HepG2 (cell line): ENCODE results near the gene TMEM256. TPM values are rescaled to one million over a fixed set of nuclear protein-coding genes. Genes with fewer than 3 reads are reported as not detected.

ENCODE experiments used
- ATF5 ChIP-seq: sonication (generic); formaldehyde crosslinking; IDR thresholded peaks from 2 replicates; pipeline ENCODE4 v1.4.0; 2020; ENCODE audit warnings: mild to moderate bottlenecking, low read depth, missing genetic modification reagents
- ATF7-NPFF ChIP-seq: sonication (generic); formaldehyde crosslinking; IDR thresholded peaks from 2 replicates; pipeline ENCODE4 v1.8.1; 2023; ENCODE audit warnings: mild to moderate bottlenecking, low read depth, missing genetic modification reagents, moderate library complexity
- EP300 ChIP-seq, 3 experiments: sonication (generic) in 1 of 3; formaldehyde crosslinking in 1 of 3; IDR thresholded peaks; 2 replicates each; pipeline versions ENCODE4 v1.5.1 to v1.6.1; 2011 to 2020; ENCODE audit warnings: low read depth in 2 of 3, low read length in 2 of 3, borderline replicate concordance in 1 of 3, improper control_type of control experiment in 1 of 3, mild to moderate bottlenecking in 1 of 3, missing genetic modification reagents in 1 of 3, moderate library complexity in 1 of 3
- LBX2 ChIP-seq: sonication (generic); formaldehyde crosslinking; IDR thresholded peaks from 2 replicates; pipeline ENCODE4 v1.5.0; 2020; ENCODE audit warnings: missing genetic modification reagents, mild to moderate bottlenecking, borderline replicate concordance
- MIXL1 ChIP-seq: IDR thresholded peaks from 2 replicates; pipeline ENCODE4 v1.6.1; 2016
- MTA1 ChIP-seq: sonication (generic); formaldehyde crosslinking; IDR thresholded peaks from 2 replicates; pipeline ENCODE4 v1.4.0; 2020; ENCODE audit warnings: missing genetic modification reagents, mild to moderate bottlenecking, borderline replicate concordance
- MTA3 ChIP-seq: sonication (generic); formaldehyde crosslinking; IDR thresholded peaks from 2 replicates; pipeline ENCODE4 v1.4.0; 2020; ENCODE audit warnings: missing genetic modification reagents
- RAD51 ChIP-seq: fragments of 450-650 bp; IDR thresholded peaks from 2 replicates; pipeline ENCODE4 v1.6.1; 2016; ENCODE audit warnings: borderline replicate concordance
- REL ChIP-seq: sonication (generic); formaldehyde crosslinking; conservative IDR thresholded peaks from 2 replicates; pipeline ENCODE4 v1.8.0; 2022; ENCODE audit warnings: mild to moderate bottlenecking, missing genetic modification reagents, moderate library complexity
- RXRA ChIP-seq: sonication (generic); formaldehyde crosslinking; IDR thresholded peaks from 2 replicates; pipeline ENCODE4 v1.5.1; 2020; ENCODE audit warnings: missing genetic modification reagents
- SETDB1 ChIP-seq: sonication (generic); formaldehyde crosslinking; IDR thresholded peaks from 2 replicates; pipeline ENCODE4 v1.5.1; 2020; ENCODE audit warnings: missing genetic modification reagents, mild to moderate bottlenecking, borderline replicate concordance
- SRSF1 ChIP-seq: fragments of 200-400 bp; formaldehyde crosslinking; optimal IDR thresholded peaks from 2 replicates; pipeline ENCODE3; 2017; ENCODE audit warnings: mild to moderate bottlenecking, low read depth, low read length, moderate library complexity
- ZBTB38 ChIP-seq: sonication (generic); formaldehyde crosslinking; IDR thresholded peaks from 2 replicates; pipeline ENCODE4 v1.5.1; 2020; ENCODE audit warnings: mild to moderate bottlenecking, missing genetic modification reagents
- ZBTB49 ChIP-seq: sonication (generic); formaldehyde crosslinking; IDR thresholded peaks from 2 replicates; pipeline ENCODE4 v1.4.0; 2020; ENCODE audit warnings: missing genetic modification reagents, borderline replicate concordance
- ZNF138 ChIP-seq: sonication (generic); formaldehyde crosslinking; IDR thresholded peaks from 2 replicates; pipeline ENCODE4 v1.5.0; 2020; ENCODE audit warnings: mild to moderate bottlenecking, low read depth, missing genetic modification reagents
- ZNF20 ChIP-seq: sonication (generic); formaldehyde crosslinking; IDR thresholded peaks from 2 replicates; pipeline ENCODE4 v1.4.0; 2020; ENCODE audit warnings: mild to moderate bottlenecking, moderate library complexity, missing genetic modification reagents
- ZNF274 ChIP-seq: sonication (generic); formaldehyde crosslinking; IDR thresholded peaks from 2 replicates; pipeline ENCODE4 v1.5.1; 2020; ENCODE audit warnings: mild to moderate bottlenecking, missing genetic modification reagents
- ZNF75D ChIP-seq: sonication (generic); formaldehyde crosslinking; IDR thresholded peaks from 2 replicates; pipeline ENCODE4 v1.8.1; 2023; ENCODE audit warnings: missing genetic modification reagents, mild to moderate bottlenecking, borderline replicate concordance
- polyA plus RNA-seq, 8 experiments: library from polyadenylated mRNA; depleted of rRNA in 3 of 8; stranded (reverse) in 7 of 8; unstranded in 1 of 8; fragments of >200 nt; fragmentation: Illumina TruSeq in 4 of 8; extraction: Trizol in 4 of 8; gene quantifications; 2 replicates each; pipeline versions ENCODE4 v1.2.1 to v1.2.3, GENCODE V29; 2011 to 2016; ENCODE audit warnings: low read depth in 4 of 8, missing spikeins in 1 of 8, mixed read lengths in 1 of 8; ENCODE audit not compliant: insufficient read depth in 1 of 8
- total RNA-seq, 5 experiments: library from RNA; depleted of rRNA; stranded (reverse); fragments of >200 nt; fragmentation: Illumina TruSeq; extraction: Trizol; gene quantifications; 2 replicates each; pipeline ENCODE4 v1.2.3, GENCODE V29; 2016; ENCODE audit warnings: low read depth in 1 of 5
- TF ChIP-seq, protein P1 (sequence below): sonication (generic); formaldehyde crosslinking; IDR thresholded peaks from 2 replicates; pipeline ENCODE4 v1.8.1; 2023; ENCODE audit warnings: mild to moderate bottlenecking, missing genetic modification reagents
- TF ChIP-seq, protein P2 (sequence below): sonication (generic); formaldehyde crosslinking; IDR thresholded peaks from 2 replicates; pipeline ENCODE4 v1.5.1; 2020; ENCODE audit warnings: mild to moderate bottlenecking, missing genetic modification reagents, borderline replicate concordance
- TF ChIP-seq, protein P3 (sequence below): sonication (generic); IDR thresholded peaks from 2 replicates; pipeline ENCODE4 v1.6.1; 2016; ENCODE audit warnings: low read depth, borderline replicate concordance

Gene TMEM256
- total and polyA plus RNA-seq, 2 of the 13 experiments (the other 11 are each of a cell fraction or from before 2014, with no cell fraction given): 231 to 252 TPM

DNA sequence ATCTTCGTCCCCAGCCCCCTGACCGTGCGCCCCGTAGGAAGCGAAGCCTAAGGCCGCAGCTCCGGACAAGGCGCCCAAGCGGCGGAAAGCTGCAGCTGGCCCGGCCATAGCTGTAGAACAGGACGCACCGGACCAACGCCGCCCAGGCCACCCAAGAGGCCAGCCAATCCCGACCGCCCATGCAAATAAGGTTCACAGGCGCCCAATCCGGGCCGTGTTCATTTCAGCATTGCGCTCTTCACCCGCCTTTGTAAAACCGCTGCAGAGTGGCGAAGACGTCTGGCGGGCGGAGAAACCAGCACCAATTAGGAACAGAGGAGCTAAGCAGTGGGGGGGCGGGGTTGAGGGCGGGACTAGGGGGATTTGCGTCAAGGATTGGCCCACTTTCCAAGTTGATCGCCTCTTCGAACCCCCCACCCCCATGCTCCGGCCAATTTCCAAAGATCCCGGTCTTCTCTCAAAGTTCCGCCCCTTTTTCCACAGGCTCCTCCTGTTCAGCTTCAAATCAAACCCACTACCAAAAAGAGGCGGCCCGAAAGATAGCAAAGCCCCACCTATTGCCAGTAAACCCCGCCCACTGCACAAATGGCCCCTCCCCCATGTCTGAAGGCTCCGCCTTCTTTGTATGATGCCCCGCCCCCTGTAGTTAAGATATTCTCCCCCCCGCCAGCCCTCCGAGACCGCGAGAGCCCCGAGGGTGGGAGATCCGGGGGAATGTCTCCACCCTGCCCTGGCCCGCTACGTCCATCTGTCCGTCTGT is at the start of gene TMEM256 (continued):
- TF ChIP-seq ZNF75D (CRISPR knock-in tag) (no peak), ZNF274 (CRISPR knock-in tag) (peak; percentile 76; the same call in 1 of the 2 replicates), SETDB1 (CRISPR knock-in tag) (no peak), MTA3 (CRISPR knock-in tag) (no peak), ZNF138 (no peak), LBX2 (CRISPR knock-in tag) (no peak), ZBTB38 (CRISPR knock-in tag) (peak; percentile 22; the same call in 1 of the 2 replicates), MTA1 (CRISPR knock-in tag) (no peak), ATF5 (CRISPR knock-in tag) (no peak), EP300 (IDR thresholded peaks at IDR 0.05; ENCODE audit: low read depth in 2 of 2, low read length in 2 of 2) (peak in 1 of 2 experiments; percentile 34; a peak in 1 of 4 replicates), EP300 (CRISPR knock-in tag; IDR thresholded peaks at IDR 0.05; ENCODE audit: borderline replicate concordance) (no peak), RAD51 (no peak), ZNF20 (CRISPR knock-in tag) (no peak), SRSF1 (peak; percentile 22), ATF7-NPFF (CRISPR knock-in tag) (no peak), RXRA (CRISPR knock-in tag) (no peak), MIXL1 (CRISPR knock-in tag) (no peak; the same call in 1 of the 2 replicates), REL (CRISPR knock-in tag) (no peak), ZBTB49 (no peak)
- TF ChIP-seq, protein P1, sequence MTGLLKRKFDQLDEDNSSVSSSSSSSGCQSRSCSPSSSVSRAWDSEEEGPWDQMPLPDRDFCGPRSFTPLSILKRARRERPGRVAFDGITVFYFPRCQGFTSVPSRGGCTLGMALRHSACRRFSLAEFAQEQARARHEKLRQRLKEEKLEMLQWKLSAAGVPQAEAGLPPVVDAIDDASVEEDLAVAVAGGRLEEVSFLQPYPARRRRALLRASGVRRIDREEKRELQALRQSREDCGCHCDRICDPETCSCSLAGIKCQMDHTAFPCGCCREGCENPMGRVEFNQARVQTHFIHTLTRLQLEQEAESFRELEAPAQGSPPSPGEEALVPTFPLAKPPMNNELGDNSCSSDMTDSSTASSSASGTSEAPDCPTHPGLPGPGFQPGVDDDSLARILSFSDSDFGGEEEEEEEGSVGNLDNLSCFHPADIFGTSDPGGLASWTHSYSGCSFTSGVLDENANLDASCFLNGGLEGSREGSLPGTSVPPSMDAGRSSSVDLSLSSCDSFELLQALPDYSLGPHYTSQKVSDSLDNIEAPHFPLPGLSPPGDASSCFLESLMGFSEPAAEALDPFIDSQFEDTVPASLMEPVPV (CRISPR knock-in tag): no peak; the same call in 1 of the 2 replicates
- TF ChIP-seq, protein P2, sequence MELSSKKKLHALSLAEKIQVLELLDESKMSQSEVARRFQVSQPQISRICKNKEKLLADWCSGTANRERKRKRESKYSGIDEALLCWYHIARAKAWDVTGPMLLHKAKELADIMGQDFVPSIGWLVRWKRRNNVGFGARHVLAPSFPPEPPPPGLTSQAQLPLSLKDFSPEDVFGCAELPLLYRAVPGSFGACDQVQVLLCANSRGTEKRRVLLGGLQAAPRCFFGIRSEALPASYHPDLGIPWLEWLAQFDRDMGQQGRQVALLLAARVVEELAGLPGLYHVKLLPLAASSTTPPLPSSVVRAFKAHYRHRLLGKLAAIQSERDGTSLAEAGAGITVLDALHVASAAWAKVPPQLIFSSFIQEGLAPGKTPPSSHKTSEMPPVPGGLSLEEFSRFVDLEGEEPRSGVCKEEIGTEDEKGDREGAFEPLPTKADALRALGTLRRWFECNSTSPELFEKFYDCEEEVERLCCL (CRISPR knock-in tag): no peak
- TF ChIP-seq, protein P3, sequence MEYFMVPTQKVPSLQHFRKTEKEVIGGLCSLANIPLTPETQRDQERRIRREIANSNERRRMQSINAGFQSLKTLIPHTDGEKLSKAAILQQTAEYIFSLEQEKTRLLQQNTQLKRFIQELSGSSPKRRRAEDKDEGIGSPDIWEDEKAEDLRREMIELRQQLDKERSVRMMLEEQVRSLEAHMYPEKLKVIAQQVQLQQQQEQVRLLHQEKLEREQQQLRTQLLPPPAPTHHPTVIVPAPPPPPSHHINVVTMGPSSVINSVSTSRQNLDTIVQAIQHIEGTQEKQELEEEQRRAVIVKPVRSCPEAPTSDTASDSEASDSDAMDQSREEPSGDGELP: no peak
